ENCODE measurements around the gene LTBP3. TPM values are rescaled to one million over a fixed set of nuclear protein-coding genes. Genes with fewer than 3 reads are reported as not detected.
A peak's percentile ranks its signal among the peaks of the same experiment; 100 is the strongest.

The LTBP3 gene
- total and polyA plus RNA-seq, 2 of the 13 experiments (the other 11 are each of a cell fraction or from before 2014, with no cell fraction given) = 12.2 to 68.1 TPM

DNA sequence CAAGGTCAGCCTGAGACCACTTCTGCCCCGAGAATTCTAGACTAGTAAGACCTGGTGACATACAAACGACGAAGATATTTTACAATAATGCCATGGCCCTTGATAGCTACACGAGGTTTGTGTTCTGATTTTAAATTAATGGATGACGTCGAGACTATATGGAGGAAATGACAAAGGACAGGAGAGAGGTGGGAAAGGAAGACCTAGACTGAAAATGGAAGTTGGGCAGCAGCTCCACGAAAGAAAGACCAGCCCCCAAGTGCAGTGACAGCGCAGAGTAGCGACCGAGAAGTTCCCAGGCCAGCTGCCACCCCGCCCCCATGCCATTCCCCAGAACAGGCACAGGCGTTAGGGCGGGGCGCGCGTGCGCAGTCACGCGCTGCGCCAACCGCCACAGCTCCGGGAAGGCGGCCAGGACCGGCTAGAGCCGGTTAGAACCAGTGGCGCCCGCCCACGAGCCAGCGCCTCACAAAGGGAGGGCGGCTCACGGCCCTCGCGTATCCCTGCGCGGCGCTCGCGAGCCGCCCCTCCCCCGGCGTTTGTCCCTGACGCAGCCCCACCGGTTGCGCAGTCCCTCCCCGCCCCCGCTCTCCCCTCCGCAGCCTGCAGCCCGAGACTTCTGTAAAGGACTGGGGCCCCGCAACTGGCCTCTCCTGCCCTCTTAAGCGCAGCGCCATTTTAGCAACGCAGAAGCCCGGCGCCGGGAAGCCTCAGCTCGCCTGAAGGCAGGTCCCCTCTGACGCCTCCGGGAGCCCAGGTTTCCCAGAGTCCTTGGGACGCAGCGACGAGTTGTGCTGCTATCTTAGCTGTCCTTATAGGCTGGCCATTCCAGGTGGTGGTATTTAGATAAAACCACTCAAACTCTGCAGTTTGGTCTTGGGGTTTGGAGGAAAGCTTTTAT lies 60.8 kb downstream of the LTBP3 start (continued):
- TF ChIP-seq NFE2 (CRISPR knock-in tag; IDR thresholded peaks at IDR 0.05) = no peak
- no peak for TF ChIP-seq EED (CRISPR knock-in tag; IDR thresholded peaks at IDR 0.05)
- peak; percentile 39 for TF ChIP-seq RBM22 (optimal IDR thresholded peaks at IDR 0.05; ENCODE audit: low read length)
- TF ChIP-seq KDM5B (CRISPR knock-in tag; IDR thresholded peaks at IDR 0.05; ENCODE audit: borderline replicate concordance) = peak; percentile 90; the same call in 1 of the 2 replicates
- peak; percentile 65 for TF ChIP-seq POLR2AphosphoS5 (IDR thresholded peaks at IDR 0.05; ENCODE audit: low read depth, low read length)
- peak; percentile 38 for TF ChIP-seq ZEB1 (IDR thresholded peaks at IDR 0.05; ENCODE audit: insufficient replicate concordance, low read depth)
- no peak for TF ChIP-seq NCOA2 (CRISPR knock-in tag; IDR thresholded peaks at IDR 0.05)
- TF ChIP-seq, protein P1, sequence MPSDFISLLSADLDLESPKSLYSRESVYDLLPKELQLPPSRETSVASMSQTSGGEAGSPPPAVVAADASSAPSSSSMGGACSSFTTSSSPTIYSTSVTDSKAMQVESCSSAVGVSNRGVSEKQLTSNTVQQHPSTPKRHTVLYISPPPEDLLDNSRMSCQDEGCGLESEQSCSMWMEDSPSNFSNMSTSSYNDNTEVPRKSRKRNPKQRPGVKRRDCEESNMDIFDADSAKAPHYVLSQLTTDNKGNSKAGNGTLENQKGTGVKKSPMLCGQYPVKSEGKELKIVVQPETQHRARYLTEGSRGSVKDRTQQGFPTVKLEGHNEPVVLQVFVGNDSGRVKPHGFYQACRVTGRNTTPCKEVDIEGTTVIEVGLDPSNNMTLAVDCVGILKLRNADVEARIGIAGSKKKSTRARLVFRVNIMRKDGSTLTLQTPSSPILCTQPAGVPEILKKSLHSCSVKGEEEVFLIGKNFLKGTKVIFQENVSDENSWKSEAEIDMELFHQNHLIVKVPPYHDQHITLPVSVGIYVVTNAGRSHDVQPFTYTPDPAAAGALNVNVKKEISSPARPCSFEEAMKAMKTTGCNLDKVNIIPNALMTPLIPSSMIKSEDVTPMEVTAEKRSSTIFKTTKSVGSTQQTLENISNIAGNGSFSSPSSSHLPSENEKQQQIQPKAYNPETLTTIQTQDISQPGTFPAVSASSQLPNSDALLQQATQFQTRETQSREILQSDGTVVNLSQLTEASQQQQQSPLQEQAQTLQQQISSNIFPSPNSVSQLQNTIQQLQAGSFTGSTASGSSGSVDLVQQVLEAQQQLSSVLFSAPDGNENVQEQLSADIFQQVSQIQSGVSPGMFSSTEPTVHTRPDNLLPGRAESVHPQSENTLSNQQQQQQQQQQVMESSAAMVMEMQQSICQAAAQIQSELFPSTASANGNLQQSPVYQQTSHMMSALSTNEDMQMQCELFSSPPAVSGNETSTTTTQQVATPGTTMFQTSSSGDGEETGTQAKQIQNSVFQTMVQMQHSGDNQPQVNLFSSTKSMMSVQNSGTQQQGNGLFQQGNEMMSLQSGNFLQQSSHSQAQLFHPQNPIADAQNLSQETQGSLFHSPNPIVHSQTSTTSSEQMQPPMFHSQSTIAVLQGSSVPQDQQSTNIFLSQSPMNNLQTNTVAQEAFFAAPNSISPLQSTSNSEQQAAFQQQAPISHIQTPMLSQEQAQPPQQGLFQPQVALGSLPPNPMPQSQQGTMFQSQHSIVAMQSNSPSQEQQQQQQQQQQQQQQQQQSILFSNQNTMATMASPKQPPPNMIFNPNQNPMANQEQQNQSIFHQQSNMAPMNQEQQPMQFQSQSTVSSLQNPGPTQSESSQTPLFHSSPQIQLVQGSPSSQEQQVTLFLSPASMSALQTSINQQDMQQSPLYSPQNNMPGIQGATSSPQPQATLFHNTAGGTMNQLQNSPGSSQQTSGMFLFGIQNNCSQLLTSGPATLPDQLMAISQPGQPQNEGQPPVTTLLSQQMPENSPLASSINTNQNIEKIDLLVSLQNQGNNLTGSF (CRISPR knock-in tag; IDR thresholded peaks at IDR 0.05) = no peak
- TF ChIP-seq, protein P2, sequence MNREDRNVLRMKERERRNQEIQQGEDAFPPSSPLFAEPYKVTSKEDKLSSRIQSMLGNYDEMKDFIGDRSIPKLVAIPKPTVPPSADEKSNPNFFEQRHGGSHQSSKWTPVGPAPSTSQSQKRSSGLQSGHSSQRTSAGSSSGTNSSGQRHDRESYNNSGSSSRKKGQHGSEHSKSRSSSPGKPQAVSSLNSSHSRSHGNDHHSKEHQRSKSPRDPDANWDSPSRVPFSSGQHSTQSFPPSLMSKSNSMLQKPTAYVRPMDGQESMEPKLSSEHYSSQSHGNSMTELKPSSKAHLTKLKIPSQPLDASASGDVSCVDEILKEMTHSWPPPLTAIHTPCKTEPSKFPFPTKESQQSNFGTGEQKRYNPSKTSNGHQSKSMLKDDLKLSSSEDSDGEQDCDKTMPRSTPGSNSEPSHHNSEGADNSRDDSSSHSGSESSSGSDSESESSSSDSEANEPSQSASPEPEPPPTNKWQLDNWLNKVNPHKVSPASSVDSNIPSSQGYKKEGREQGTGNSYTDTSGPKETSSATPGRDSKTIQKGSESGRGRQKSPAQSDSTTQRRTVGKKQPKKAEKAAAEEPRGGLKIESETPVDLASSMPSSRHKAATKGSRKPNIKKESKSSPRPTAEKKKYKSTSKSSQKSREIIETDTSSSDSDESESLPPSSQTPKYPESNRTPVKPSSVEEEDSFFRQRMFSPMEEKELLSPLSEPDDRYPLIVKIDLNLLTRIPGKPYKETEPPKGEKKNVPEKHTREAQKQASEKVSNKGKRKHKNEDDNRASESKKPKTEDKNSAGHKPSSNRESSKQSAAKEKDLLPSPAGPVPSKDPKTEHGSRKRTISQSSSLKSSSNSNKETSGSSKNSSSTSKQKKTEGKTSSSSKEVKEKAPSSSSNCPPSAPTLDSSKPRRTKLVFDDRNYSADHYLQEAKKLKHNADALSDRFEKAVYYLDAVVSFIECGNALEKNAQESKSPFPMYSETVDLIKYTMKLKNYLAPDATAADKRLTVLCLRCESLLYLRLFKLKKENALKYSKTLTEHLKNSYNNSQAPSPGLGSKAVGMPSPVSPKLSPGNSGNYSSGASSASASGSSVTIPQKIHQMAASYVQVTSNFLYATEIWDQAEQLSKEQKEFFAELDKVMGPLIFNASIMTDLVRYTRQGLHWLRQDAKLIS (CRISPR knock-in tag; IDR thresholded peaks at IDR 0.05) = no peak
- TF ChIP-seq BRF2 (CRISPR knock-in tag; IDR thresholded peaks at IDR 0.05) = peak; percentile 31; the same call in 1 of the 2 replicates
- no peak for TF ChIP-seq HDAC6 (IDR thresholded peaks at IDR 0.05; ENCODE audit: low read depth, low read length)
- no peak for TF ChIP-seq TBP (CRISPR knock-in tag; IDR thresholded peaks at IDR 0.05)
- peak; percentile 45; the same call in 1 of the 2 replicates for TF ChIP-seq TBX3 (IDR thresholded peaks at IDR 0.05; ENCODE audit: borderline replicate concordance)
